Epidermal melanocyte (primary cell): ENCODE measurements around the gene KIF25.
A peak's percentile ranks its signal among the peaks of the same experiment; 100 is the strongest.
"Not testable (repeated sequence)": the region's sequence is repeated elsewhere in the genome, so short reads cannot be mapped to it uniquely, and the experiment has no call there.

ENCODE experiments used
- DNase-seq: peaks from one replicate; pipeline ENCODE4 v3.0.0; 2011; ENCODE audit warnings: low spot score; ENCODE audit not compliant: insufficient read length

The KIF25 gene

GRCh38 chr6:167975458-167975857 lies 22.0 kb upstream of the KIF25 start:
- DNase-seq, result no peak

GRCh38 chr6:167976116-167976657 lies 21.3 kb upstream of the KIF25 start:
- not testable (repeated sequence) for DNase-seq

- no peak for DNase-seq
Observed at GRCh38 chr6:167976708-167977107, 20.8 kb upstream of the KIF25 start.

- no peak for DNase-seq
Observed at GRCh38 chr6:167977717-167978467, 19.6 kb upstream of the KIF25 start.

GRCh38 chr6:167978607-167979006 lies 18.9 kb upstream of the KIF25 start:
- no peak for DNase-seq

GRCh38 chr6:167979436-167980139 lies 17.9 kb upstream of the KIF25 start:
- DNase-seq, result no peak

GRCh38 chr6:167980911-167981580 lies 16.4 kb upstream of the KIF25 start:
- peak; percentile 49 for DNase-seq

- no peak for DNase-seq
Observed at GRCh38 chr6:167981916-167982462, 15.5 kb upstream of the KIF25 start.

GRCh38 chr6:167984144-167984719 lies 13.2 kb upstream of the KIF25 start:
- no peak for DNase-seq

GRCh38 chr6:167984876-167985604 lies 12.4 kb upstream of the KIF25 start:
- DNase-seq, result no peak

GRCh38 chr6:167985911-167986595 lies 11.4 kb upstream of the KIF25 start:
- DNase-seq, result no peak

- DNase-seq, result no peak
Observed at GRCh38 chr6:167987396-167988153, 9.9 kb upstream of the KIF25 start.

- no peak for DNase-seq
Observed at GRCh38 chr6:167988154-167988495, 9.3 kb upstream of the KIF25 start.

GRCh38 chr6:167988945-167989841 lies 8.3 kb upstream of the KIF25 start:
- DNase-seq, result no peak

- no peak for DNase-seq
Observed at GRCh38 chr6:167990016-167990945, 7.2 kb upstream of the KIF25 start.

GRCh38 chr6:167993169-167993568 lies 4.3 kb upstream of the KIF25 start:
- no peak for DNase-seq

- no peak for DNase-seq
Observed at GRCh38 chr6:167993831-167994230, 3.6 kb upstream of the KIF25 start.
